ENCODE data around the gene FUBP3. TPM values are rescaled to one million over a fixed set of nuclear protein-coding genes. Genes with fewer than 3 reads are reported as not detected.
"Not testable (repeated sequence)": the region's sequence is repeated elsewhere in the genome, so short reads cannot be mapped to it uniquely, and the experiment has no call there.

Gene FUBP3
- total RNA-seq, 1 experiment from 2014 or later: 33.0 TPM

- no peak for DNase-seq (ENCODE audit: low read depth)
These were observed 22.8 kb upstream of the FUBP3 start for GRCh38 chr9:130556396-130557076.

GRCh38 chr9:130557077-130557468, 22.3 kb upstream of the FUBP3 start:
- DNase-seq (ENCODE audit: low read depth): no peak

DNA sequence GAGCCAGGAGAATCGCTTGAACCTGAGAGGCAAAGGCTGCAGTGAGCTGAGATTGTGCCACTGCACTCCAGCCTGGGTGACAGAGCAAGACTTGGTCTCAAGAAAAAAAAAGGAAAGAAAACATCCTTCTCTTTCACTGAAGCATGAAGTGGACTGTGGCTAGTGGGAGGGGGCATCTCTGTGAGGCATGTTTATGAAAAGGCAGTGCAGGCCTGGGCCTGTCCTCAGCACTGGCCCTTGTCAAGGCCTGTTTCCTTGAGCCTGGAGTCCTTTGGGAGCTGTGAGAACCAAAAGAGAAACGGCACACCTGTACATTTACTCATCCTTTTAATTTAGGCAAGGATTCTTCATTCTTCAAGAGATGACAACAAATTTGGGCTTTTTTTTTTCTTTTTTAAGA, 18.3 kb upstream of the FUBP3 start:
- DNase-seq (ENCODE audit: low read depth): no peak

- not testable (repeated sequence) for DNase-seq (ENCODE audit: low read depth)
These were observed 16.9 kb upstream of the FUBP3 start for GRCh38 chr9:130562525-130562924.

- no peak for DNase-seq (ENCODE audit: low read depth)
These were observed 15.6 kb upstream of the FUBP3 start for GRCh38 chr9:130563797-130564196.

DNA sequence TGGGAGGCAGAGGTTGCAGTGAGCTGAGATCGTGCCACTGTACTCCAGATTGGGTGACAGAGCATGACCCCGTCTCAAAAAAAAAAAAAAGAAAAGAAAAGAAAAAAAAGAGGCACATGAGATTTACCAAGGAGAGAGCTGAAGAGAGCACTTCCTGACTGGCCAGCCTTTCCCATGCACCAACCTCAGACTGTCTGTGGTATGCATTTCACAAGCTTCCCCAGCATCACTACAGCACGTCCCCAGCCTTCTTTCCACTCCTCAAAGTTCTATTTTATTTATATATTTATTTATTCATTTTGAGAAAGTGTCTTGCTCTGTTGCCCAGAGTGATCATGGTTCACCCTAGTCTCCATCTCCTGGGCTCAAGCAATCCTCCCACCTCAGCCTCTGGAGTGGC, 13.6 kb upstream of the FUBP3 start:
- DNase-seq (ENCODE audit: low read depth): no peak

- DNase-seq (ENCODE audit: low read depth): peak; percentile 71
These were observed 9.2 kb upstream of the FUBP3 start for GRCh38 chr9:130570208-130570607.

DNA sequence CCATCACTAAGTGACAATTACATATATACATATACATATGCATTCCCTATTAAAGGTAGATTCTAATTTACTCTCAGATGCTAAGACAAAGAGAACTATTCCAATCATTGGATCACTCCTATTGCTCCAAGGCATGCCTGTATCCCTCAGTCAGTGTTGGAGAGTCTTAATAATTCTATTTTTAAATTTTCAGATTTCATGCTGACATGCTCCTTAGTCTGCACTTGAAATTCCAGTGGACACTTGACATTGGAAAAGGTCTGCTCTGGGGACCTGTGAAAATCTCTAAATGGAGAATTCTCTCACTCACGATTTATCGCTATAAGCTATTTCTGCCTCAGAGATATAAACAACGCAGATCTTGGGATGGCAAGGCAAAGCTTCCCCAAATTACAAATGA, 3.9 kb upstream of the FUBP3 start:
- DNase-seq (ENCODE audit: low read depth): no peak

GRCh38 chr9:130576176-130576575, 3.2 kb upstream of the FUBP3 start:
- no peak for DNase-seq (ENCODE audit: low read depth)

- no peak for DNase-seq (ENCODE audit: low read depth)
These were observed 524 bp downstream of the FUBP3 start for GRCh38 chr9:130579738-130580463.

- DNase-seq (ENCODE audit: low read depth): no peak
These were observed 2.4 kb downstream of the FUBP3 start for GRCh38 chr9:130581766-130582165.

DNA sequence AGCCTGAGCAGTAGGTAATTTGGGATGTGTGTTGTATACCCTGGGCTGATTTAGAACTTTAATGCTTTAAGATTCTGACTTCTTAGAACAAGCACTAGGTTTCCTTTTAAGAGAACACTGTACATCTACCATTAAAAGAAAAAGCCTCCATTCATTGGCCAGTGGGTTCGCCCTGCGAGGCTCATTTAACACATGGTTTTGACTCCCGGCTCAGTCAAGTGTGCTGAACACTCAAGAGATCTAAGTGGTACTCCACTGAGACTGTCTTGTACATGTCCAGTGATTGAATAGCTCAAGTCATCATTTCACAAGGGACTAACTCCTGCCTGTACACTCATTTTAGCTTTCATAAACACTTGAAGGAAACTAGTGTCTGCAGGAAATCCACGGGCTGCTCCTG, 3.9 kb downstream of the FUBP3 start:
- DNase-seq (ENCODE audit: low read depth): no peak

DNA sequence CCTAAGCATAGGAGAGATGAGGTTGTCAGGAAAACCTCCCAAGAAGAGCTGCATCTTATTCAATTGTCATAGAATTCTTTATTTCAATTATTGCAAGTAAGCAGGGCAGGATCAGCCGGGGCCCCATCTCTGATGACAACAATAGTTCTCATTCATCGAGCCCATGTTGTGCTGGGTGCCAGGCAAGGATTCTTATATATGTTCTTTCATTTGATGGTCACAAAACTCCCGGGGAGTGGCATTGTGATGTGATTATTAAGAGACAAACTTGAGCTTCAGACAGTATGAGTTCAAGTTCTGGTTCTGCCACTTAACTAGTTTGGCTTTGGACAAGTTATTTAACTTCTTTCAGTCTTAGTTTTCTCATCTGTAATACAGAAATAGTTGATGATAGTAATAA, 8.5 kb downstream of the FUBP3 start:
- DNase-seq (ENCODE audit: low read depth): no peak

DNA sequence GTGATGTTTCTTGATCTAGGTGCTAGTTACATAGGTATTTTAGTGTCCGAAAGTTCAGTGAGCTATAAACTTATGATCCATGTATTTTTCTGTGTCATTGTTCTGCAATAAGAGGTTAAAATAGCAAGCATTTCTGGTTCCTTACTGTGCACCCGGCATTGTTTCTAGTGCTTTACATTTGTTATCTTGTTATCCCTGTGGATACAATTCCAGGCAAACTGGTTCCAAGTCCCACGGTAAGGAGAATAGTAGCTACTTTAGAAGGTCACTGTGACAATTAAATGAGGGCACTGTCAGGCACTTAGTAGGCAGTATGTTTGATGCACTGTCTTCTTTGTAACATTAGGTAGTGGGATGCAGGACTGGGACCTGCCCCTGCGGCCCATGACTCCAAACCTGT, 9.0 kb downstream of the FUBP3 start:
- DNase-seq (ENCODE audit: low read depth): no peak

GRCh38 chr9:130589754-130590153, 10.4 kb downstream of the FUBP3 start:
- DNase-seq (ENCODE audit: low read depth): no peak

DNA sequence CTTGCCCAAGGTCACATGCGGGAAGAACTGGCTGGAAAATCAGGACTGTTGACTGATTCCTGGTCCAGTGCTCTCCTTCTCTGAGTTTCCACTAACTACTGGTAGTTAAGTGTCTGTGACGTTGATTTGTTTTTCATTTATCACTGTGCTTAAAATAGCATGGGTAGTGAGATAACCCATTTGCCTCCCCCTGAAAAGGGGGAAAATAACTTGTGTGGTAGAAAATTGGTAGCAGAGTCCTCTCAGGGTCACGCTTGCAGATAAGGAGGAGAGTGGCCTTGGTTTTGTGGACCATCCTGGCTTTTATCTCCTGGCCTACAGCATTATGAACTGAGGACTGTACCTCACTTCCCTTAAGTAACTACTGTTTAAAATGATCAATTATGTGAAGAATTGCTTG, 10.9 kb downstream of the FUBP3 start:
- no peak for DNase-seq (ENCODE audit: low read depth)

GRCh38 chr9:130593020-130593419, 13.6 kb downstream of the FUBP3 start:
- no peak for DNase-seq (ENCODE audit: low read depth)

DNA sequence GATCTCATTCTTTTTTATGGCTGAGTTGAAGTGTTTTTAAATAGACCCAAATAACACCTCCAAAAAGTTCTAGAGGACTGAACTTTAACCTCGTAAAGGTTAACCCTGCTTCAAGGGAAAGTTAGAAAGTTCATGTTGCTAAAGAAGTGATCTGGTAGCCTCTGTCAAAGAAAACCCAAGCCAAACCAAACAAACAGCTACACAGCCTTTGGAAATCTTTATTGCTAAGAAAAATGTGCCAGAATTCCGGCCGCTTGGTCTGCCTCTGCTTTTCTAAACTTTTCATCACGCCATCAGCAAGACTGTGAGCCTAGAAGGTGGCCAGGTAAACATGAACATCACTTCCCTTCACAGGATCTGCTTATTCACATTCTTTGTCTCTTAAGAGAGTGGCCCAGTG, 17.9 kb downstream of the FUBP3 start:
- DNase-seq (ENCODE audit: low read depth): no peak

GRCh38 chr9:130598188-130598587, 18.8 kb downstream of the FUBP3 start:
- DNase-seq (ENCODE audit: low read depth): no peak

DNA sequence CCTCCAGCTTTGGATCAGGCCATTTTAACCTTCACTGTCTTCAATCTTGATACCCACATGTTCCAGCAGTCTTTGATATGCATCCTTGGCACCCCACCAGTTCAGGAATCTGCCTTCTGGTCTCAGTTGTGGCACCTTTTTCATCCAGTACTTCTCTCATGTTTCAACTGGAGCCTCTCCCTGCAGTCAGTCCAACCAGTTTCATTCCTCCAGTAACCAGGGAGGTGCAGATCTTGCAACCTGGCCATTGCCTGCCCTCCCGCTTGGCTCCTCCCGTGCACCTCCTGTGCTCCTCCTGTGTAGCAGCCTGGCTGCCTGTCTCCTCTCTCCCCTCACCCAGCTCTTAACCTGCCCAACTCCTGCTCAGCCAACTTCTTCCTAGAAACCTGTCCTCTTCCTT, 20.2 kb downstream of the FUBP3 start:
- DNase-seq (ENCODE audit: low read depth): no peak

GRCh38 chr9:130601100-130601499, 21.7 kb downstream of the FUBP3 start:
- DNase-seq (ENCODE audit: low read depth): no peak

DNA sequence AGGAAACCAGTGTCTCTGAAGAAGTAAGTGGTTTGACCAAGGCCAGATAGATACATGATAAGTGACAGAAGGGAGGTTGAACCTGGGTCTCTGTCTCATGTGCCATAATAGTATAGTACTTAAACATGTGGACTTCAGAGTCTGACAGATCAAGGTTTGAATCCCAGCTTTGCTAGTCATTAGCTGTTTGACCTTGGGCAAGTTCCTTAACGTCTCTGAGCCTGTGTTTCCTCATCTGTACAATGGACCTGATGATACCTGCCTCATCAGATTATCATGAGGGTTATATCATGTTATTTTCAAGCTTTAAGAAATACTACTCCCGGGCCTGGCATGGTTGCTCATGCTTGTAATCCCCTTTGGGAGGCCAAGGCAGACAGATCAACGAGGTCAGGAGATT, 24.9 kb downstream of the FUBP3 start:
- DNase-seq (ENCODE audit: low read depth): no peak

- DNase-seq (ENCODE audit: low read depth): no peak
These were observed 27.7 kb downstream of the FUBP3 start for GRCh38 chr9:130606887-130607600.

Data from RPMI7951 (cell line).